WTC11 (cell line): ENCODE data around the gene TNIP3. TPM values are rescaled to one million over a fixed set of nuclear protein-coding genes. Genes with fewer than 3 reads are reported as not detected.

ENCODE experiments used
- ATAC-seq: fragments of 200-7000 bp; cut with Tn5 transposase; 2 replicates; pipeline ENCODE4 v1.10.0; 2021; ENCODE audit warnings: mild to moderate bottlenecking, moderate library complexity
- CTCF ChIA-PET: fragments of 300-600 bp; sonication (Branson Sonifier 250); formaldehyde crosslinking; loops from one replicate; lab custom pipeline; 2021; ENCODE audit warnings: antibody characterized with exemption; lab: Charles Lee
- POLR2A ChIA-PET: fragments of 350-600 bp; sonication (Branson Sonifier 250); formaldehyde crosslinking; loops from one replicate; lab custom pipeline; 2021; ENCODE audit warnings: antibody characterized with exemption; lab: Charles Lee
- DNase-seq: peaks from one replicate; pipeline ENCODE4 v3.0.0; 2021; ENCODE audit warnings: low spot score
- H3K27ac Mint-ChIP-seq: 2 replicates; pipeline ENCODE4 v1.8.0; 2021; ENCODE audit warnings: mixed read lengths
- H3K27me3 Mint-ChIP-seq: 2 replicates; pipeline ENCODE4 v1.8.0; 2021; ENCODE audit warnings: low read depth, mild to moderate bottlenecking, moderate library complexity, mixed read lengths
- H3K36me3 Mint-ChIP-seq: 2 replicates; pipeline ENCODE4 v1.8.0; 2021; ENCODE audit warnings: mixed read lengths
- H3K4me1 Mint-ChIP-seq: 2 replicates; pipeline ENCODE4 v1.8.0; 2022; ENCODE audit warnings: mixed read lengths
- H3K4me3 Mint-ChIP-seq: 2 replicates; pipeline ENCODE4 v1.8.0; 2021; ENCODE audit warnings: mild to moderate bottlenecking, moderate library complexity, mixed read lengths
- H3K9me3 Mint-ChIP-seq: 2 replicates; pipeline ENCODE4 v1.8.0; 2021; ENCODE audit warnings: mixed read lengths
- AFF4 ChIP-seq: sonication (generic); formaldehyde crosslinking; IDR thresholded peaks from 2 replicates; pipeline ENCODE4 v1.8.1; 2023; ENCODE audit warnings: mild to moderate bottlenecking, missing genetic modification reagents, borderline replicate concordance
- CREM ChIP-seq: sonication (generic); formaldehyde crosslinking; IDR thresholded peaks from 2 replicates; pipeline ENCODE4 v1.8.1; 2022; ENCODE audit warnings: mild to moderate bottlenecking, missing genetic modification reagents, moderate library complexity
- FOXJ3 ChIP-seq: sonication (generic); formaldehyde crosslinking; IDR thresholded peaks from 2 replicates; pipeline ENCODE4 v1.9.0; 2021; ENCODE audit warnings: missing genetic modification reagents, mild to moderate bottlenecking, borderline replicate concordance
- FOXP1 ChIP-seq: sonication (generic); formaldehyde crosslinking; IDR thresholded peaks from 2 replicates; pipeline ENCODE4 v1.8.0; 2022; ENCODE audit warnings: missing genetic modification reagents, mild to moderate bottlenecking, moderate library complexity, borderline replicate concordance
- JAZF1 ChIP-seq: fragments of 250-450 bp; sonication (Bioruptor Pico); IDR thresholded peaks from 2 replicates; pipeline ENCODE4 v1.9.0; 2021; ENCODE audit warnings: moderate library complexity, mild to moderate bottlenecking, inconsistent platforms
- JUN ChIP-seq: sonication (generic); formaldehyde crosslinking; IDR thresholded peaks from 2 replicates; pipeline ENCODE4 v1.8.0; 2023; ENCODE audit warnings: mild to moderate bottlenecking, missing genetic modification reagents
- MXD4 ChIP-seq: fragments of 250-450 bp; sonication (Bioruptor Pico); IDR thresholded peaks from 2 replicates; pipeline ENCODE4 v1.8.0; 2021; ENCODE audit warnings: mild to moderate bottlenecking, moderate library complexity, borderline replicate concordance
- NFATC4 ChIP-seq: fragments of 250-450 bp; sonication (Bioruptor Pico); IDR thresholded peaks from 2 replicates; pipeline ENCODE4 v1.9.0; 2021; ENCODE audit warnings: mild to moderate bottlenecking
- NFYB ChIP-seq: sonication (generic); formaldehyde crosslinking; conservative IDR thresholded peaks from 2 replicates; pipeline ENCODE4 v1.8.0; 2022; ENCODE audit warnings: low read depth, missing genetic modification reagents
- NR3C1 ChIP-seq: sonication (generic); formaldehyde crosslinking; conservative IDR thresholded peaks from 2 replicates; pipeline ENCODE4 v1.8.1; 2023; ENCODE audit warnings: low read depth, mild to moderate bottlenecking, missing genetic modification reagents
- PRRX2 ChIP-seq: fragments of 250-450 bp; sonication (Bioruptor Pico); IDR thresholded peaks from 2 replicates; pipeline ENCODE4 v1.8.0; 2021; ENCODE audit warnings: mild to moderate bottlenecking
- ZNF121 ChIP-seq: sonication (generic); formaldehyde crosslinking; IDR thresholded peaks from 2 replicates; pipeline ENCODE4 v1.8.0; 2023; ENCODE audit warnings: missing genetic modification reagents
- ZNF425 ChIP-seq: fragments of 250-450 bp; sonication (Bioruptor Pico); conservative IDR thresholded peaks from 2 replicates; pipeline ENCODE4 v1.9.0; 2021; ENCODE audit warnings: mild to moderate bottlenecking
- ZSCAN18 ChIP-seq: fragments of 250-450 bp; sonication (Bioruptor Pico); IDR thresholded peaks from 2 replicates; pipeline ENCODE4 v2.1.2; 2022; ENCODE audit warnings: mild to moderate bottlenecking, moderate library complexity
- total RNA-seq: library from RNA; stranded (reverse); gene quantifications from 3 replicates; pipeline ENCODE4 v1.2.3, GENCODE V29; 2021
- TF ChIP-seq, protein P1 (sequence below): sonication (generic); formaldehyde crosslinking; IDR thresholded peaks from 2 replicates; pipeline ENCODE4 v1.8.0; 2022; ENCODE audit warnings: mild to moderate bottlenecking, missing genetic modification reagents
- TF ChIP-seq, protein P2 (sequence below): fragments of 250-450 bp; sonication (Bioruptor Pico); IDR thresholded peaks from 2 replicates; pipeline ENCODE4 v1.9.0; 2021; ENCODE audit warnings: mild to moderate bottlenecking
- TF ChIP-seq, protein P3 (sequence below): sonication (generic); formaldehyde crosslinking; IDR thresholded peaks from 2 replicates; pipeline ENCODE4 v1.8.0; 2022; ENCODE audit warnings: mild to moderate bottlenecking, missing genetic modification reagents
- TF ChIP-seq, protein P4 (sequence below): fragments of 250-450 bp; sonication (Bioruptor Pico); IDR thresholded peaks from 2 replicates; pipeline ENCODE4 v1.8.0; 2021; ENCODE audit warnings: mild to moderate bottlenecking

The TNIP3 gene
- total RNA-seq, 1 experiment from 2014 or later: not detected

- ATAC-seq: no peak
- DNase-seq: no peak
- H3K9me3 Mint-ChIP-seq: peaks cover 3% of the 10 kb centered on the region
- ChIA-PET POLR2A (no interaction called here), CTCF (interaction anchor here (1.0 kb wide), 1 partner anchor 59 kb away, joined by 3 read pairs; no protein-coding TSS in a partner anchor)
- no peak for TF ChIP-seq NFYB
- H3K36me3 Mint-ChIP-seq: no peaks in the 10 kb centered on the region
- no peaks in the 10 kb centered on the region for H3K27me3 Mint-ChIP-seq
- no peak overlapping the region for H3K4me3 Mint-ChIP-seq
- no peak overlapping the region for H3K27ac Mint-ChIP-seq
- H3K4me1 Mint-ChIP-seq: no peaks in the 10 kb centered on the region
Observed at GRCh38 chr4:121118344-121118743, 45.8 kb downstream of the TNIP3 start.

DNA sequence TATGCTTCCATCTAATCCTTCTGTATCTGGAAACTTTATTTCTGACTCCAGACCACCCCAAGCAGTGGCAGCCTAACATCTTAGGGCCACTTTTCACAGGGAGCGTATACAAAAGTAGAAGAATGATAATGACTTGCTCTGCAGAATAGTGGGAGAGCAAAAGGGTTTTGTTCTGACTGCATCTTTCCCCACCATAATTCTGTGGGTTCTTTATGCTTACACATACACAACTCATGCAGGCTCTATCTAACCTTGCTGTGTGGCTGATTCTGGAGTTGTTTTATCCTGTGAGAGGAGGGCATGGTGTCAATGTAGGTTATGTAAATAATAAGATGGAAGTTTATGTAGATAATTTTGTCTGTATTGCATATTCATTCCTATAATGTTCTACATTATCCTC lies 49.4 kb downstream of the TNIP3 start:
- TF ChIP-seq, protein P1, sequence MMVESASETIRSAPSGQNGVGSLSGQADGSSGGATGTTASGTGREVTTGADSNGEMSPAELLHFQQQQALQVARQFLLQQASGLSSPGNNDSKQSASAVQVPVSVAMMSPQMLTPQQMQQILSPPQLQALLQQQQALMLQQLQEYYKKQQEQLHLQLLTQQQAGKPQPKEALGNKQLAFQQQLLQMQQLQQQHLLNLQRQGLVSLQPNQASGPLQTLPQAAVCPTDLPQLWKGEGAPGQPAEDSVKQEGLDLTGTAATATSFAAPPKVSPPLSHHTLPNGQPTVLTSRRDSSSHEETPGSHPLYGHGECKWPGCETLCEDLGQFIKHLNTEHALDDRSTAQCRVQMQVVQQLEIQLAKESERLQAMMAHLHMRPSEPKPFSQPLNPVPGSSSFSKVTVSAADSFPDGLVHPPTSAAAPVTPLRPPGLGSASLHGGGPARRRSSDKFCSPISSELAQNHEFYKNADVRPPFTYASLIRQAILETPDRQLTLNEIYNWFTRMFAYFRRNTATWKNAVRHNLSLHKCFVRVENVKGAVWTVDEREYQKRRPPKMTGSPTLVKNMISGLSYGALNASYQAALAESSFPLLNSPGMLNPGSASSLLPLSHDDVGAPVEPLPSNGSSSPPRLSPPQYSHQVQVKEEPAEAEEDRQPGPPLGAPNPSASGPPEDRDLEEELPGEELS (CRISPR knock-in tag): no peak
- TF ChIP-seq JAZF1 (CRISPR knock-in tag) (no peak), MXD4 (no peak)
- TF ChIP-seq, protein P2, sequence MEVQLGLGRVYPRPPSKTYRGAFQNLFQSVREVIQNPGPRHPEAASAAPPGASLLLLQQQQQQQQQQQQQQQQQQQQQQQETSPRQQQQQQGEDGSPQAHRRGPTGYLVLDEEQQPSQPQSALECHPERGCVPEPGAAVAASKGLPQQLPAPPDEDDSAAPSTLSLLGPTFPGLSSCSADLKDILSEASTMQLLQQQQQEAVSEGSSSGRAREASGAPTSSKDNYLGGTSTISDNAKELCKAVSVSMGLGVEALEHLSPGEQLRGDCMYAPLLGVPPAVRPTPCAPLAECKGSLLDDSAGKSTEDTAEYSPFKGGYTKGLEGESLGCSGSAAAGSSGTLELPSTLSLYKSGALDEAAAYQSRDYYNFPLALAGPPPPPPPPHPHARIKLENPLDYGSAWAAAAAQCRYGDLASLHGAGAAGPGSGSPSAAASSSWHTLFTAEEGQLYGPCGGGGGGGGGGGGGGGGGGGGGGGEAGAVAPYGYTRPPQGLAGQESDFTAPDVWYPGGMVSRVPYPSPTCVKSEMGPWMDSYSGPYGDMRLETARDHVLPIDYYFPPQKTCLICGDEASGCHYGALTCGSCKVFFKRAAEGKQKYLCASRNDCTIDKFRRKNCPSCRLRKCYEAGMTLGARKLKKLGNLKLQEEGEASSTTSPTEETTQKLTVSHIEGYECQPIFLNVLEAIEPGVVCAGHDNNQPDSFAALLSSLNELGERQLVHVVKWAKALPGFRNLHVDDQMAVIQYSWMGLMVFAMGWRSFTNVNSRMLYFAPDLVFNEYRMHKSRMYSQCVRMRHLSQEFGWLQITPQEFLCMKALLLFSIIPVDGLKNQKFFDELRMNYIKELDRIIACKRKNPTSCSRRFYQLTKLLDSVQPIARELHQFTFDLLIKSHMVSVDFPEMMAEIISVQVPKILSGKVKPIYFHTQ (CRISPR knock-in tag): no peak
- H3K4me3 Mint-ChIP-seq: no peak overlapping the region
- H3K27ac Mint-ChIP-seq: no peak overlapping the region
- no peaks in the 10 kb centered on the region for H3K4me1 Mint-ChIP-seq
- ATAC-seq: no peak
- DNase-seq: no peak
- ChIA-PET POLR2A (no interaction called here), CTCF (no interaction called here)
- H3K27me3 Mint-ChIP-seq: no peaks in the 10 kb centered on the region
- H3K9me3 Mint-ChIP-seq: no peaks in the 10 kb centered on the region
- H3K36me3 Mint-ChIP-seq: no peaks in the 10 kb centered on the region

GRCh38 chr4:121112530-121112929 lies 51.6 kb downstream of the TNIP3 start:
- POLR2A ChIA-PET: no interaction called here

More at GRCh38 chr4:121112530-121112929, 51.6 kb downstream of the TNIP3 start:
- CTCF ChIA-PET: no interaction called here
- Mint-ChIP-seq H3K36me3 (no peaks in the 10 kb centered on the region), H3K9me3 (no peaks in the 10 kb centered on the region), H3K27me3 (no peaks in the 10 kb centered on the region), H3K4me3 (no peak overlapping the region), H3K4me1 (peaks cover 4% of the 10 kb centered on the region; the same call in 1 of the 2 replicates), H3K27ac (no peak overlapping the region)
- DNase-seq: no peak
- TF ChIP-seq, protein P3, sequence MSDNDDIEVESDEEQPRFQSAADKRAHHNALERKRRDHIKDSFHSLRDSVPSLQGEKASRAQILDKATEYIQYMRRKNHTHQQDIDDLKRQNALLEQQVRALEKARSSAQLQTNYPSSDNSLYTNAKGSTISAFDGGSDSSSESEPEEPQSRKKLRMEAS (CRISPR knock-in tag): no peak
- no peak for TF ChIP-seq ZNF425 (CRISPR knock-in tag)
- TF ChIP-seq NR3C1 (CRISPR knock-in tag): no peak
- no peak for TF ChIP-seq CREM (CRISPR knock-in tag)
- TF ChIP-seq, protein P4, sequence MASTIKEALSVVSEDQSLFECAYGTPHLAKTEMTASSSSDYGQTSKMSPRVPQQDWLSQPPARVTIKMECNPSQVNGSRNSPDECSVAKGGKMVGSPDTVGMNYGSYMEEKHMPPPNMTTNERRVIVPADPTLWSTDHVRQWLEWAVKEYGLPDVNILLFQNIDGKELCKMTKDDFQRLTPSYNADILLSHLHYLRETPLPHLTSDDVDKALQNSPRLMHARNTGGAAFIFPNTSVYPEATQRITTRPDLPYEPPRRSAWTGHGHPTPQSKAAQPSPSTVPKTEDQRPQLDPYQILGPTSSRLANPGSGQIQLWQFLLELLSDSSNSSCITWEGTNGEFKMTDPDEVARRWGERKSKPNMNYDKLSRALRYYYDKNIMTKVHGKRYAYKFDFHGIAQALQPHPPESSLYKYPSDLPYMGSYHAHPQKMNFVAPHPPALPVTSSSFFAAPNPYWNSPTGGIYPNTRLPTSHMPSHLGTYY (CRISPR knock-in tag): no peak
- TF ChIP-seq AFF4 (CRISPR knock-in tag): no peak
- no peak for TF ChIP-seq FOXJ3 (CRISPR knock-in tag)
- no peak for TF ChIP-seq NFATC4
- TF ChIP-seq FOXP1 (CRISPR knock-in tag): no peak
- no peak for TF ChIP-seq MXD4
- no peak for TF ChIP-seq JUN (CRISPR knock-in tag)
- TF ChIP-seq PRRX2 (CRISPR knock-in tag): no peak
- TF ChIP-seq NFYB: no peak
- no peak for TF ChIP-seq ZNF121
- no peak for TF ChIP-seq ZSCAN18 (CRISPR knock-in tag)
- no peak for ATAC-seq
